Glomerular visceral epithelial cell (primary cell): Measurements from ENCODE around the gene FOXP3.

Source experiments
- DNase-seq: peaks from one replicate; pipeline ENCODE4 v3.0.0-alpha.2; 2016; ENCODE audit errors: extremely low spot score

FOXP3 gene

DNA sequence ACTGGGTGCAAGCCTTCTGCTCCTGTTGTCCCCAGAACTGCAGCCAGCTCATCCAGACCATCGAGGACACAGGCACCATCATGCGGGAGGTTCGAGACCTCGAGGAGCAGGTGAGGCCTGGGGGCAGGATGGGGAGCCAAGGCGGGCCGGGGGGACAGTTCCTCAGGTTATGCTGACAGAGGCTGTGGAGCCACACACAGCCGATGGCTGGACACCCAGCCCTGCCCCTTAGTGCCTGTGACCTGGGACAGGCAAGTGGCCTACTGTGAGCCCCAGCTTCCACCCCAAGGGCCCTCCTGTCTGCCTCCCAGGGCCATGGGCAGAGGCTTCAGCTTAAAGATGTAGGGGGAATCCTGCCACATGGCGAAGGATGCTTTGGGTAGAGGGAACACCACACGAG lies 14.9 kb downstream of the FOXP3 start:
- no peak for DNase-seq

DNA sequence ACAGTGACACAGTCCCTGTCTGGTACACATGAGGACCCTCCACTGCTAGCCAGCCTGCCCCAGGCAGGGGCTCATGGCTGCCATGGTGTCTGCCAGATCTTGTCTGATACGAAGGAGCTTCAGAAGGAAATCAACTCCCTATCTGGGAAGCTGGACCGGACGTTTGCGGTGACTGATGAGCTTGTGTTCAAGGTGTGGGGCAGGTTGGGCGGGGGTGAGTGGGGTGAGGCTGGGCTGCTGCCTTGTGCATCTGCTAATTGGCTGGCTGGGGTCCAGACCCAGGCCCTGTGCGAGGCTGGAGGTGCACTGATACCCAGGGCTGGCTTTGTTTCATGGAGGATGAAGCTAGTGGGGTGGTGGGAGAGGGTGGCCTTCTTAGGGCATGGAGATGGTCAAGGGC lies 15.4 kb downstream of the FOXP3 start:
- DNase-seq = no peak

DNA sequence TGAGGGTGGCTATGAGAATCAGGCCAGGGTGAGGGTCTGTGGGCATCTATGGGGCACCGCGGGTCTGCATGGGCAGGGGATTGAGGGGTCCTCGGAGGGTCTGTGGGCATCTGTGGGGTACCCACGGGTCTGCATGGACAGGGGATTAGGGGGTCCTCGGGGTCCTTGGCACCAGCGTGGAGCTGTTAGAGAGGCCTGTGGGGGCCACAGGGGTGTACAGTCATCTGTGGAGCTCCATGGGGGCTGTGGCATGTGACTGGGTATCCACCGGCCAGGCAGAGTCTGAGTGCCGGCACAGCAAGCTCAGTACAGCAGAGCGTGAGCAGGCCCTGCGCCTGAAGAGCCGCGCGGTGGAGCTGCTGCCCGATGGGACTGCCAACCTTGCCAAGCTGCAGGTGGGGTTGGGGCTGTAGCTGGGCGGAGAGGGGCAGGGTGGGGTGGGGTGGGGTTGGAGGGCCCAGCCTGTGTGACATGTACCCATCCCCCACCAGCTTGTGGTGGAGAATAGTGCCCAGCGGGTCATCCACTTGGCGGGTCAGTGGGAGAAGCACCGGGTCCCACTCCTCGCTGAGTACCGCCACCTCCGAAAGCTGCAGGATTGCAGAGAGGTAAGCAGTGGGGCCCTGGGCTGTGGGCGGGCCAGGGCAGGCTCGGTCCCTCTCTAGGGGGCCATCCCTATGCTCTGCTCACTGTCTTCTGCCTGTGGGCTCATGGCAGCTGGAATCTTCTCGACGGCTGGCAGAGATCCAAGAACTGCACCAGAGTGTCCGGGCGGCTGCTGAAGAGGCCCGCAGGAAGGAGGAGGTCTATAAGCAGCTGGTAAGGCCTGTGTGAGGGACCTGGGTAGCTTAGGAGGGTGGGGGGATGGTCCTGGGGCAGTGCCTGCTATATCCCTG lies 16.3 kb downstream of the FOXP3 start:
- DNase-seq = no peak

DNA sequence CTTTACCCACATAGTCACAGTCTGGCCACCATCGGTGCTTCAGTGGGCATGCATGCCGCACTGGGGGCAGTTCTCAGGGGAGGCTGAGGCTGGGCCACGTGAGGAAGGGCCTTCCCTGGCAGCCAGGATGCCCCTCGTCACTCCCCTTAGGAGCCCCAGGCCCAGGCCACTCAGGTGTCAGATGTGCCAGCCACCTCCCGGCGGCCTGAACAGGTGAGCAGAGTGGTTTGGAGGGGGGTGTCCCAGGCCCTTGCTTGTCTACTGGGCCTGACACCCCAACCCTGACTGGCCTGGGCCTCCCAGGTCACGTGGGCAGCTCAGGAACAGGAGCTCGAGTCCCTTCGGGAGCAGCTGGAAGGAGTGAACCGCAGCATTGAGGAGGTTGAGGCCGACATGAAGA lies 17.2 kb downstream of the FOXP3 start:
- no peak for DNase-seq

DNA sequence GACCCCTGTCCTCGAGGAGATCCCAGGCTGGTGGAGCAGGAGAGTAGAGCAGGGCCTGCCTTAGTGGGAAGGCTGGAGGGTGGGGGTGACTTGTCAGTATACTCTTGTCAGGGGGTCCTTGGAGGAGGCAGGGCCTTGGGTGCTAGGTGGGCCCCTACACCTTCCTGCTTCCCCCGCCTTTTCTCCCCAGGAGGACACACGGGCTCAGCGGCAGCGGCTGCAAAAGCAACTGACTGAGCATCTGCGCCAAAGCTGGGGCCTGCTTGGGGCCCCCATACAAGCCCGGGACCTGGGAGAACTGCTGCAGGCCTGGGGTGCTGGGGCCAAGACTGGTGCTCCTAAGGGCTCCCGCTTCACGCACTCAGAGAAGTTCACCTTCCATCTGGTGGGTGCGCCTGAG lies 18.0 kb downstream of the FOXP3 start:
- DNase-seq = no peak

DNA sequence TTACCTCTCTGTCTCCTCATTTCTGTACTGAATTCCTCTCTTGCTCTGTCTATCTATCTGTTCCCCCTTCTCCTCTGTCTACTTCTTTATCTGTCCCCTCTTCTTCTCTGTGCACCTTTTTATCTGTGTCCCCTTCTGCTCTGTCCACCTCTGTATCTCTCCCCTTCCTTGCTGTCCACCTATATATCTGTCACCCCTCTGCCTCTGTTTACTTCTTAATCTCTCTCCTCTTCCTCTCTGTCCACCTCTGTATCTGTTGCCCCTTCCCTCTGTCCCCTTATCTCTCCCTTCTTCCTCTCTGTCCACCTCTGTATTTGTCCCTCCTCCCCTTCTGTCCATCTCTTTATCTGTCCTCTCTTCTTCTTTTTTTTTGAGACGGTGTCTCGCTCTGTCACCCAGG lies 20.3 kb downstream of the FOXP3 start:
- DNase-seq = no peak

DNA sequence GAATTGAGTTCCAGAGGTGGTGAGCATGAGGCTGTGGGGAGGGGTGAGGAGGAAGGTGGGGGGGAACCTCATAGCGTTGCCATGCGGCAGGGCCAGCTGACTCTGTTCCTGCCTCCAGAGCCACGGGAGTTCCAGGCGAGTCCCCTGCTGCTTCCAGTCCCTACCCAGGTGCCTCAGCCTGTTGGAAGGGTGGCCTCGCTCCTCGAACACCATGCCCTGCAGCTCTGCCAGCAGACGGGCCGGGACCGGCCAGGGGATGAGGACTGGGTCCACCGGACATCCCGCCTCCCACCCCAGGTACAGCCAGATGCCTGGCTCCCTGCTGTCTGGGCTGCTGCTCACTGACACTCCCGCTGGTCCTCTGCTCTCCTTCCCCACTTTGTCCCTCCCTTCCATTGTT lies 21.3 kb downstream of the FOXP3 start:
- DNase-seq = no peak

DNA sequence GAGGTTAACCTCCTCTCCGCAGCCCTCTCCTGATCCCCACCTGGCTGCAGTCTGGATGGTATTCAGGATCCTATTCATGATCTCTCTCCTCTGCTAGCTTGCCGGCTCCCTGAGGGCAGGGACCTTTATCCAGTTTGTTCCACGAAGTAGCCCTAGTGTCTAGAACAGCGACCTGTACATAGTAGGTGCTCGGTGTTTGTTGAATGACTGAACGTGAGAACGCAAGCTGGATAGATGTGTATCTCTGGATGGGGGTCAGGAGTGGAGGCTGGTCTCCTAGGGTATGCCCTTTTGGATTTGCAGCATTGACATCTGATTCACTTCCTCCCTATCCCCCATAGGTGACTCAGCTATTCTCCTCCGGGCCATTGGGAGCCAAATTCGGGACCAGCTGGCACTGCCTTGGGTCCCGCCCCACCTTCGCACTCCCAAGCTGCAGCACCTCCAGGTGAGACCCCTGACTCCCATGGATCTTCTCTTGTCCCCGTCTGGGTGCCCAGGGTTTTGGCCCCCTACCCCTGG lies 21.9 kb downstream of the FOXP3 start:
- DNase-seq = no peak

DNA sequence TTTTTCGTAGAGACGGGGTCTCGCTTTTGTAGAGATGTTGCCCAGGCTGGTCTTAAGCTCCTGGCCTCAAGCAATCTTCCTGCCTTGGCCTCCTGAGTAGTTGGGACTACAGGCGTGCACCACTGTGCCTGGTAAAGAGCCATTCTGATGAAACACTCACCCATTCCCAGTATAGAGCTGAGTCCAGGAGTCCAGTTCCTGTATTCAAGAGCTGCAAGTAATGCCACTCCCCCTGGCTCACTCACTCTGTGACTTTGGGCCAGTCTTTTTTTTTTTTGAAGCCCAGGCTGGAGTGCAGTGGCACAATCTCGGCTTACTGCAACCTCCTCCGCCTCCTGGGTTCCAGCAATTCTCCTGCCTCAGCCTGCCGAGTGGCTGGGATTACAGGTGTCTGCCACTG lies 25.8 kb downstream of the FOXP3 start:
- no peak for DNase-seq

DNA sequence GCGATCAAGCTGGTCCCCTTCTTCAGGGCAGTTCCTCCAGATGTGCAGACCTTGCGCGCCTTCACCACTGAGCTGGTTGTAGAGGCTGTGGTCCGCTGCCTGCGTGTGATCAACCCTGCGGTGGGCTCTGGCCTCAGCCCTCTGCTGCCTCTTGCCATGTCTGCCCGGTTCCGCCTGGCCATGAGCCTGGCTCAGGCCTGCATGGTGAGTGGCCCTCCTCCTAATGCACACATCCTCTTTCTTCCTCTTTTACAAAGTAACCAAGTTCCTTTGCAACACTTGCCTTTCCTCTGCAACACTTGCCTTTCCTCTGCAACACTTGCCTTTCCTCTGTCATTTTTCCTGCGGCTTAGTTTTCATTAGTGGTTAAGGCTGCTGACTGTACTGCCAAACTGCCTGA lies 27.4 kb downstream of the FOXP3 start:
- DNase-seq = no peak

DNA sequence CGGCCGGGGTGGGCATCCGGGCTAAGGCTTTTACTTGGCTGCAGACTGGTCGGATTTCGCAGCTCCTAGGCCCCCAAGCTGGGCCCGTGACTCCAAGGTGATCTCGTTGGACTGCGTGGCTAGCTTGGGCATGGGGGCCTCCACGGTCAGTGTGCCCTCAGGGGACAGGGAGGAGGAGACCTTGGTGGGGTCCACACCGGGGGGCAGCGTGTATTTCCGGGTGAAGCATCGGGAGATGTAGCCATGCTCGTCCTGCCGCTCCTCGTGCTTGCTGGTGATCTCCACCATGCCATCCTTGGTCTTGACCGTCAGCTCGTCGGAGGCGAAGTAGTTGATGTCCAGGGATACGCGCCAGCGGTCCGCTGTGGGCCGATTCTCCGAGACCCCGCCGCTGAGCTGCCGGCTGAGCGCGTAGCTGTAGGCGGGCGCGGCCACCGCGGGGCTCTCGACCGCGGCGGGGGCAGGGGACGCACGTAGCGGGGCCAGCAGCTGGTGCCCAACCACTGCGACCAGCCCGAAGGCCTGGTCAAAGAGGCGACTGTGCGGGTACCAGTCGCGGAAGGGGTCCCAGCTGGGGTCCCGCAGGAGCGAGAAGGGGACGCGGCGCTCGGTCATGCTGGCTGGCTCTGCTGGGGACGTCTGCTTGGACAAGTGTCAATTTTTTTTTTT lies 30.5 kb downstream of the FOXP3 start:
- no peak for DNase-seq

DNA sequence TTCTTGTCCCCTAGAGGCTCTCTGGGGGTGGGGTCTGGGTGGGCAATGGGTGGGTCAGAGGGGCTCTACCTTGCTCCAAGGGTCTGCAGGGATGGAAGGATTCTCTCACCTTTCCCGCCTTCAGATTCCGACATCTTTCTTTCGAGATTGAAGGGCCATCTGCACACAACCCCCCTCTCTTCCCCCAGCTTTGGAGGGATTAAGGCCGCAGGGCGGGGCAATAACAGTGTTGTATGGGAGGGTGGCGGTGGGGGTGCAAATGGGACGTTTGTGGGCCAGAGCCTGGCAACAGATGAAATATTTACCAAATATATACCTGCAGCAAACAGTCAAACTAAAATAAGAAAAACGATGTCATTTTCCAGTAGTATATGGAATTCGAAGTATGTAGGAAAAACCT lies 31.3 kb downstream of the FOXP3 start, which contains the start of gene CACNA1F:
Gene CACNA1F (minus strand): TSS at position 165 of the 400 bp plus-strand sequence. CDS start 31 bp downstream, at position 134.
- DNase-seq = no peak

DNA sequence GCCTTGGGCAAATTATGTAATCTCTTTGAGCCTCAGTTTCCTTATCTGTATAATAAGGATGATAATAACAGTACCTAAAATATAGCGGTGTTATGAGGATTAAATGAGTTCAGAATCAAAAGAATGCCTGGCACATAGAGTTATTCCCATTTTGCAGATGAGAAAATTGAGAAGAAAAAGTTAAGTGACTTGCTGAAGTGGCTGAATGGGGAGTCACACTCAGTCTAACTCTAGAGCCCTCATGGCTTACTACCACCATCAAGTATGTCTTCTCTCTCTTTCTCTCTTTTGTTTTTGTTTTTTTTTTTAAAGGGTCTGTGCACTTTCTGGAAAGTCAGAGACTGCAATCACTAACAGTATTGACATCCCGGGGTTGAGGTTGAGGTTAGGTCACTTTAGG lies 32.0 kb downstream of the FOXP3 start:
- no peak for DNase-seq

DNA sequence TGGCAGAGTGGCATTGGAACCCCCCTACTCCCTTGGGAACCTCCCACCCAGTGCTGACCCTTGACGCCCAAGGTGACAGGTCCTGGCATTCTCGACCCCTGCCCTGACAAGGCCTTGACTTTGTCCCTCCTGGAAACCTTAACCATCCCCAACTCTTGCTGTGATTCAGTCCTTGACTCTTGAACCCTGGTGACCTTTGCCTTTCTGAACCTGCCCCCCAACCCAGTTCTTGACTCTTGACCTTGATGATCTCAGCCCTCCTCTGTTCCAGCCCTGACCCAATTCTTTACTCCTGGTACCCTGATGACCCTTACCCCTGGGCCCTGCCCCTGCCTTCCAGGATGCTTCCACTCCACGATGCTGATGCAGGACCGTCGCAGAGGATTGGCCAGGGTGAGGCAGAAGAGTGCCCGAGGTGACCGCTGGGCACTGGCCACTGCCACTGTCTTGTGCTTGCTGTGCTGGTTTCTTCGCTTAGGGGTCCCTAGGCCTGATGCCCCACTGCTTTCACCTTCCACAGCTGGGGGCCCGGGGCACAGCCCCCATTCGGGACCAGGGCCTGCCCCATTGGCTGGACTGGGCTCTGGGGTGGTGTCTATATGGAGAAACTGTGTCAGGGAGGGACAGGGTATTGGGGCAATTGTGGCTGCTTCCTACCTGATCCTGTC lies 33.0 kb downstream of the FOXP3 start:
- no peak for DNase-seq

DNA sequence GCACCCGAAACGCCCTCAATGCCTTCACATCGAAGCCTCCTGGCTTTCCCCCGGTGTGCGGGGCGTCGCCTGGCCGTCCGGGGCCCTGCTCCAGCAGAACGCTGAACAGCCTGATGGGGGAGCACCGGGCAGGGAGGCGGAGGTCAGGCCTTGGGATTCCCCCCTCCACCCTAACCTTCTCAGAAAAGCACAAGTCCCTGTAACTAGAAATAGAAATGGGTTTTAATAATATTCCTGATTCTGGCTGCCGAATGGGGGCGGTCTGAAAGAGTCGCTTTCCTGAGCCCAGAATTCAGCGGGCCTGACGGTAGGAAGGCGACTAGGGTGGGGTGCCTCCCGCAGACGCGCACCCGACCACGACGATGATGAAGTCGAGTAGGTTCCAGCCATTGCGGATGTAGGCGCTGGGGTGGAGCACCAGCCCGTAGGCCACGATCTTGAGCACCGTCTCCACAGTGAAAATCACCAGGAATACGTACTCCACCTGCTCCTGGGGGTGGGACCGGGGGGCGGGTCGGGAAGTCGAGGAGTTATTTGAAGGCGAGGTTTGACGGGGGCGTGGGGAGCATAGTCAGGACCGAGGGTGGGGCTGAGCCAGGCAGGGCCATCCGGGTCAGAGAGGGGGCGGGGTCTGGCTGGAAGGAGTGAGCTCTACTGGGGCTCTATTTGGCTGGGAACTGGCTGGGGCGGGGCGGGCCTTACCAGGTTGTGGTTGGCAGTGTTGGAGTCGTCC lies 33.8 kb downstream of the FOXP3 start:
- DNase-seq = no peak

DNA sequence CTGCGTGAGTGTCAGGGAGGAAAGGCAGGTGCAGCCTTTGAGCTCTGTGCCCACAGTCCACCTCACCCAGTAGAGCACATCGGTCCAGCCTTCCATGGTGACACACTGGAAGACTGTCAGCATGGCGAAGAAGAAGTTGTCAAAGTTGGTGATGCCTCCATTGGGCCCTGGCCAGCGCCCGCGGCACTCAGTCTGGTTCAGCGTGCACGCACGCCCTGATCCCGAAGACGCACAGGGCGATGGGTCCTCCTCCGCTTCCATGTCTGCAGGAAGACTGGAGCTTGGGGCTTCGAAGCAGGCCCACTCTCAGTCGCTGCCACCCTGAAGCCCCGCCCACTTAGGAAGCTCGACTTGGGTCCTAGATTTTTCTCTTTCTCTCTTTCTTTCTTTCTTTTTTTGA lies 36.3 kb downstream of the FOXP3 start:
- no peak for DNase-seq

DNA sequence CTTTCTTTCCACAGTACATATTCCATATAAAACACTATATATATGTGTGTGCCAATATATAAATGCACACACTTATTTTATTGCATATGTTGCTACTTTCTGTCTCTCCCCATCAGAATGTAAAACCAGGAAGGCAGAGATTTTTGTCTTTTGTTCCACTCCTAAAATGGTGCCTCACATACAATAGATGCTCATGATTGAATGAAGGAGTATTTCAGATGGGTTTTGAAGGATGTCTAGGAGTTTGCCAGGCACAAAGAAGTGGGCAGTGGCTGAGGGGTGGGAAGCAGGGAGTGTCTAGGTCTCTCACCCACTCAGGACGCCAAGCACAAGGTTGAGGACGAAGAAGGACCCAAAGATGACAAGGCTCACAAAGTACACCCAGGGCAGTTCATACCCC lies 36.8 kb downstream of the FOXP3 start:
- DNase-seq = no peak

DNA sequence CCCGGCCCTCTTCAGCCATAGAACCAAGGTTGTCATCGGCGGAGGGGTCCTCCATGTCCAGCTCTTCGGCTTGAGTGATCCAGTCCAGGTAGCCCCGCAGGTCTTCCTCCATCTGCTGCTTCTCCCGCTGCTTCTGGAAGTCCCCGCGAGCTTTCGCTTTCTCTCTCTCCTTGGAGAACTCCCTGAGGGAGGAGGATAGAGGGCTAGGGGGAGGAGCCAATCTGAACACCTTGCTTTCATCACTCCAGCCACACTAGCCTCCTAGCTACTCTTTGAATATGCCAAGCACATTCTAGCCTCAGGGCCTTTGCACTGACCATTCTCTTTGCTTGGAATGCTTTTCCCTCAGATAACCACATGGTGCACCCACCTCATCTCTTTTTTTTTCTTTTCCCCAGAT lies 37.6 kb downstream of the FOXP3 start:
- no peak for DNase-seq

DNA sequence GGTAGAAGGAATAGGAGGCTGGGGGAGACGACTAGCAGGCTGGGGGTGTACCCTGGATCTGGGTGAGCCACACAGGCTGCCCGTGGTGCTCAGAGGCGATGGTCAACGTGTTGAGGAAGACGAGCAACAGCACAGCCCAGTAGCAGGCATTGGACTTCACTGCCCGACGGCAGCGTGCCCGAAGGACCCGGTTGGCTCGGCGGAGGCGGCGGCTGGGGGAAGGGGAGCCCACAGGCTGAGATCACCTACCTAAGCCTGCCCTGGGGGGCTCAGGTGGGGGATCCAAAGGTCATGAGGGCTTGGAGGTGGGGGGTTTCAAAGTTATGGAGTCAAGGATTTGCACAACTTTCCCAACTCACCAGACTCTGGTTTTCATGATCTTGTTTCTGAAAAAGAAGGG lies 38.7 kb downstream of the FOXP3 start:
- DNase-seq = no peak

DNA sequence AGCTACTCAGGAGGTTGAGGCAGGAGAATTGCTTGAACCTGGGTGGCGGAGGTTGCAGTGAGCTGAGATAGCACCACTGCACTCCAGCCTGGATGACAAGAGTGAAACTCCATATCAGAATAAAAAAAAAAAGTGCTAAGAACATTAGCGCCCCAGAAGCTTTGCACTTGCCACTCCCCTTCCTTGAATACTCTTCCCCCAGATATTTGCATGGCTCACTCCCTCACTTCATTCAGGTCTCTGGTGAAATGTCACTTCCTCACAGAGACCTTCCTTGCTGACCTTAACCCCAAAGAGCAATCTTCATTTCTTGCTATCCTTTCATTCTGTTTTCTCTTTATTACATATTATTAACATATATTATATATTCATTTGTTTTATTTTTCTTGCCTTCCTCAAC lies 42.6 kb downstream of the FOXP3 start:
- no peak for DNase-seq

DNA sequence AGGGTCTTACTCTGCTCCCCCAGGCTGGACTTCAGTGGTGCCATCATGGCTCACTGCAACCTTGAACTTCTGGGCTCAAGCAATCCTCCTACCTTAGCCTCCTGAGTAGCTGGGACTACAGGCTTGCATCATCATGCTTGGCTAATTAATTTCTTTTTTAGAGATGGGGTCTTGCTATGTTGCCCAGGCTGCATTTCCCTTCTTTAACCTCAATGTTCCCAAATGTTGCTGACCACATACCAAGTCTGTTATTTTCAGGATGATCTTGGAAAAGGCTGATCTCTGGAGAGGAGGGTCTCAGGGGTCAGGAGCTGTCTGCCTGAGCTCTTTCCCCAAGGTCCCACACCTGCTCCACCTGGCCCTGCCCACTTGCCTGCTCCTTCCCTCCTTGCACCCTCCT lies 44.4 kb downstream of the FOXP3 start:
- no peak for DNase-seq

DNA sequence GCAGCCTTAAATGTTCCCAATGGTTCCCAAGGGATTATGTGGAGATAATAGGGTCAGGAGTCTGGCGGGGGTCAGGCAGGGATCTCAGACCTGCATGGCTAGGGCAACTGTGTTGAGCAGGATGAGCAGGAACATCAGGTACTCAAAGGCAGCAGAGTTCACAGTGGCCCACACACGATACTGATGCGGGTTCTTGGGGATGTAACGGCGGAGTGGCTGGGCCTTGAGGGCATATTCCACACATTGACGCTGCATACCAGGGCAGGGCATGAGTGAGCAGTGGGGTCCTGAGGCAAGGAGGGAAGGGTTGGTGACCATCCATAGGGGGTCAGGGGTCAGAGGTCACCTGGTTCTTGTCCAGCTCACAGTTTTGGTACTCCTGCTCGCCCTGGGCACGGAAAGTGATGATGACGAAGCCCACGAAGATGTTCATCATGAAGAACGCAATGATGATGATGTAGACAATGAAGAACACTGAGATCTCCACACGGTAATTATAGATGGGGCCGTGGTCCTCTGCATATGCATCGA lies 49.4 kb downstream of the FOXP3 start:
- no peak for DNase-seq
